ENCODE results near the gene DCAF17. TPM values are rescaled to one million over a fixed set of nuclear protein-coding genes. Genes with fewer than 3 reads are reported as not detected.
A peak's percentile ranks its signal among the peaks of the same experiment; 100 is the strongest.
"Not testable (repeated sequence)": the region's sequence is repeated elsewhere in the genome, so short reads cannot be mapped to it uniquely, and the experiment has no call there.

The DCAF17 gene
- total and polyA plus RNA-seq, 8 donors, result 1.2 to 33.9 (median 12.0) TPM

- Histone ChIP-seq H3K4me1 (peaks cover 15 to 50% (median 26%) of the 10 kb centered on the region in 4 donors), H3K4me3 (peak overlapping the region; percentile 75 to 94 (median 80)), H3K27me3 (no peaks in the 10 kb centered on the region), H3K9me3 (no peaks in the 10 kb centered on the region), H3K27ac (peak overlapping the region; percentile 81 to 93 (median 90)), H3K36me3 (no peaks in the 10 kb centered on the region)
- 1 to 2% (median 1%) methylated on average over 42 to 62 of the region's 62 CpGs for WGBS, 5 donors
- peak; percentile 63 to 82 for DNase-seq
- intact Hi-C loops (cut with DNase I; ENCODE audit: low total_unique reads), result no loop called here
- no peak for TF ChIP-seq EP300 (IDR thresholded peaks at IDR 0.05)
- TF ChIP-seq CTCF (IDR thresholded peaks at IDR 0.05), result no peak
- peak in 1 of 3 donors; percentile 37 for TF ChIP-seq POLR2AphosphoS5 (IDR thresholded peaks at IDR 0.05)
Measured at GRCh38 chr2:171523088-171524017, 89.3 kb downstream of the DCAF17 start.

GRCh38 chr2:171524018-171524401 is 90.0 kb downstream of the DCAF17 start:
- peak in 1 of 2 donors; percentile 20 for DNase-seq
- 7 to 18% (median 14%) methylated on average over 5 to 6 of the region's 6 CpGs for WGBS, 5 donors
- intact Hi-C loops (cut with DNase I; ENCODE audit: low total_unique reads), result no loop called here
- Histone ChIP-seq H3K27me3 (no peaks in the 10 kb centered on the region), H3K4me3 (peak overlapping the region; percentile 75 to 94 (median 80)), H3K27ac (peak overlapping the region; percentile 81 to 93 (median 90)), H3K4me1 (peaks cover 15 to 50% (median 26%) of the 10 kb centered on the region in 4 donors), H3K9me3 (no peaks in the 10 kb centered on the region), H3K36me3 (no peaks in the 10 kb centered on the region)
- TF ChIP-seq CTCF (IDR thresholded peaks at IDR 0.05), result no peak
- no peak for TF ChIP-seq POLR2A (IDR thresholded peaks at IDR 0.05)
- TF ChIP-seq EP300 (IDR thresholded peaks at IDR 0.05), result no peak
- no peak for TF ChIP-seq POLR2AphosphoS5 (IDR thresholded peaks at IDR 0.05)

- Histone ChIP-seq H3K27me3 (no peaks in the 10 kb centered on the region), H3K36me3 (peaks cover 0 to 7% (median 0%) of the 10 kb centered on the region in 4 donors), H3K4me1 (peaks cover 12 to 35% (median 21%) of the 10 kb centered on the region in 4 donors), H3K27ac (peak overlapping the region in 2 of 5 donors; percentile 31 to 43), H3K4me3 (no peak overlapping the region), H3K9me3 (no peaks in the 10 kb centered on the region)
- no peak for DNase-seq
- 85 to 100% (median 95%) methylated on average over 1 of the region's 1 CpG for WGBS, 5 donors
- TF ChIP-seq POLR2AphosphoS5 (IDR thresholded peaks at IDR 0.05) (no peak), CTCF (IDR thresholded peaks at IDR 0.05) (peak in 2 of 7 experiments; percentile 17 to 30)
- intact Hi-C loops (cut with DNase I; ENCODE audit: low total_unique reads), result no loop called here
Measured at GRCh38 chr2:171529914-171530313, 95.9 kb downstream of the DCAF17 start.

- Histone ChIP-seq H3K9me3 (no peaks in the 10 kb centered on the region), H3K36me3 (peaks cover 0 to 7% (median 0%) of the 10 kb centered on the region in 4 donors), H3K27me3 (no peaks in the 10 kb centered on the region), H3K27ac (peak overlapping the region in 3 of 5 donors; percentile 31 to 46 (median 43)), H3K4me1 (peaks cover 10 to 30% (median 18%) of the 10 kb centered on the region in 4 donors), H3K4me3 (no peak overlapping the region)
- intact Hi-C loops (cut with DNase I; ENCODE audit: low total_unique reads), result no loop called here
- TF ChIP-seq POLR2AphosphoS5 (IDR thresholded peaks at IDR 0.05) (no peak), POLR2A (IDR thresholded peaks at IDR 0.05) (no peak), CTCF (IDR thresholded peaks at IDR 0.05) (no peak), EP300 (IDR thresholded peaks at IDR 0.05) (no peak)
- 56 to 68% (median 59%) methylated on average over 4 of the region's 4 CpGs for WGBS, 5 donors
- DNase-seq, result no peak
Measured at GRCh38 chr2:171530378-171530777, 96.4 kb downstream of the DCAF17 start.

GRCh38 chr2:171530859-171531258 is 96.8 kb downstream of the DCAF17 start:
- Histone ChIP-seq H3K4me1 (peaks cover 10 to 28% (median 17%) of the 10 kb centered on the region in 4 donors), H3K27ac (peak overlapping the region in 3 of 5 donors; percentile 36 to 46 (median 43))
- H3K9me3 ChIP-seq; H3K36me3 ChIP-seq; intact Hi-C loops (cut with DNase I; ENCODE audit: low total_unique reads); H3K4me3 ChIP-seq; H3K27me3 ChIP-seq; DNase-seq: not testable (repeated sequence)
- 74 to 95% (median 81%) methylated on average over 1 of the region's 1 CpG for WGBS, 5 donors
